ENCODE results near the gene DES. TPM values are rescaled to one million over a fixed set of nuclear protein-coding genes. Genes with fewer than 3 reads are reported as not detected.
"Not testable (repeated sequence)": the region's sequence is repeated elsewhere in the genome, so short reads cannot be mapped to it uniquely, and the experiment has no call there.

Gene DES
- total RNA-seq, 4 donors from 2014 or later = 19.4 to 163 (median 37.8) TPM

- DNase-seq (ENCODE audit: low spot score in 2 of 2) = peak; percentile 89 to 98
- intact Hi-C loops (cut with DNase I; ENCODE audit: low total_unique reads) = no loop called here
- WGBS, 2 donors = 0 to 1% methylated on average over 35 to 47 of the region's 76 CpGs
- peak within 1 kb of the TSS; percentile 48 for H3K4me3 ChIP-seq (ENCODE audit: low read depth, poor library complexity, severe bottlenecking)
- TF ChIP-seq POLR2A (IDR thresholded peaks at IDR 0.05) = no peak
- TF ChIP-seq, protein P1, sequence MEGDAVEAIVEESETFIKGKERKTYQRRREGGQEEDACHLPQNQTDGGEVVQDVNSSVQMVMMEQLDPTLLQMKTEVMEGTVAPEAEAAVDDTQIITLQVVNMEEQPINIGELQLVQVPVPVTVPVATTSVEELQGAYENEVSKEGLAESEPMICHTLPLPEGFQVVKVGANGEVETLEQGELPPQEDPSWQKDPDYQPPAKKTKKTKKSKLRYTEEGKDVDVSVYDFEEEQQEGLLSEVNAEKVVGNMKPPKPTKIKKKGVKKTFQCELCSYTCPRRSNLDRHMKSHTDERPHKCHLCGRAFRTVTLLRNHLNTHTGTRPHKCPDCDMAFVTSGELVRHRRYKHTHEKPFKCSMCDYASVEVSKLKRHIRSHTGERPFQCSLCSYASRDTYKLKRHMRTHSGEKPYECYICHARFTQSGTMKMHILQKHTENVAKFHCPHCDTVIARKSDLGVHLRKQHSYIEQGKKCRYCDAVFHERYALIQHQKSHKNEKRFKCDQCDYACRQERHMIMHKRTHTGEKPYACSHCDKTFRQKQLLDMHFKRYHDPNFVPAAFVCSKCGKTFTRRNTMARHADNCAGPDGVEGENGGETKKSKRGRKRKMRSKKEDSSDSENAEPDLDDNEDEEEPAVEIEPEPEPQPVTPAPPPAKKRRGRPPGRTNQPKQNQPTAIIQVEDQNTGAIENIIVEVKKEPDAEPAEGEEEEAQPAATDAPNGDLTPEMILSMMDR (IDR thresholded peaks at IDR 0.05) = no peak
Observed at GRCh38 chr2:219387306-219388120, 30.7 kb upstream of the DES start, which contains the start of gene DNPEP. DNPEP (minus strand) TSS chr2:219387912; CDS start chr2:219387794, 118 bp downstream.

DNA sequence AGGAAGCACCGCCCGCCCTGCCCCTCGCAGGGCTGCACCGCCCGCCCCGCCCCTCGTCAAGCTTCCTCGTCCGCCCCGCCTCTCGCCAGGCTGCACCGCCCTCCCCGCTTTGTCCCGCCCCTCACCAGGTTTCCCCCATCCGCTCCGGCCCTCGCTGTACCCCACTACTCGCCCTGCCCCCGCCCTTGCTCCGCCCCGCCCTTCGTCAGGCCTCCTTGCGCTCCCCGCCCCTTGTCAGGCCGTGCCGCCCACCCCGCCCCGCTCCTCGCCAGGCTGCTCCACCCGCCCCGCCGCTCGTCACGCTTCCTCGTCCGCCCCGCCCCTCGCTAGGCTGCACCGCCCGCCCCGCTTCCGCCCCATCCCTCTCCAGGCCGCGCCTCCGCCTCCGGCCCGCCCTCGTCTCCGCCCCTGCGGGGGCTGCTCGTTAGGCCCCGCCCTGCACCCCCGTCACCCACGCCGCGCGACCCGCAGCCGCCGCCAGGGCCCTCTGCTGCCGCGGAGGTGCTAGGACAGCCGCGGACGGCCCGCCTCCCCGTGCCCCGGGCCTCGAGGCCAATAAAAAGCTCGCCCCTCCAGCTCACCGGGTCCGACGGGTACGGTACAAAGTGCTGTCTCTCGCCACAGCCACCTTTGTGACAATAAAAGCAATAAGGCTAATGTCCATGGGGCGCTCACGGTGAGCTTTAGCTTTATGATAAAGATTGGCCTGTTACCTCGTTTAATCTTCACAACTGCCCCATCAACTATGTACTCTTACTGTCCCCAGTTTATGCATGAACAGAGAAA lies 29.9 kb upstream of the DES start:
- TF ChIP-seq, protein P1 (IDR thresholded peaks at IDR 0.05) = no peak
- no peak for TF ChIP-seq POLR2A (IDR thresholded peaks at IDR 0.05)
- 4 to 7% methylated on average over 12 to 26 of the region's 78 CpGs for WGBS, 2 donors
- H3K4me3 ChIP-seq (ENCODE audit: low read depth, poor library complexity, severe bottlenecking) = no peak overlapping the region
- DNase-seq (ENCODE audit: low spot score in 2 of 2) = peak; percentile 97 to 99
- intact Hi-C loops (cut with DNase I; ENCODE audit: low total_unique reads) = no loop called here

GRCh38 chr2:219388907-219389156 lies 29.3 kb upstream of the DES start:
- no peak for DNase-seq (ENCODE audit: low spot score in 2 of 2)
- H3K4me3 ChIP-seq (ENCODE audit: low read depth, poor library complexity, severe bottlenecking) = no peak overlapping the region
- WGBS, 2 donors = 37 to 54% methylated on average over 6 of the region's 6 CpGs
- intact Hi-C loops (cut with DNase I; ENCODE audit: low total_unique reads) = no loop called here
- TF ChIP-seq, protein P1 (IDR thresholded peaks at IDR 0.05) = no peak

GRCh38 chr2:219392754-219393153 lies 25.4 kb upstream of the DES start:
- no peak overlapping the region for H3K4me3 ChIP-seq (ENCODE audit: low read depth, poor library complexity, severe bottlenecking)
- TF ChIP-seq, protein P1 (IDR thresholded peaks at IDR 0.05) = no peak
- no peak for TF ChIP-seq POLR2A (IDR thresholded peaks at IDR 0.05)

DNA sequence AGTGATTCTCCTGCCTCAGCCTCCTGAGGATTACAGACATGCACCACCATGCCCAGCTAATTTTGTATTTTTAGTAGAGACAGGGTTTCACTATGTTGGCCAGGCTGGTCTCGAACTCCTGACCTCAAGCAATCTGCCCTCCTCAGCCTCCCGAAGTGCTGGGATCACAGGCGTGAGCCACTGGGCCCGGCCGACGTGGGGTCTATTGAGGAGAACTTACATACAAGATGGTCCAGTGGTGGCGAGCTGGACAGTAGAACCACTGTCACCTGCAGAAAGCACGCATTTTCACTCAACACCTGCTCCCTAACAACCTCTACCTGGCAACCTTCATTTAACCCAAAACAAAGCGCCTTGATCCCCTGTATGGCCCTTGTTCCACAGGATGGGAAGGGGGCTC lies 23.1 kb upstream of the DES start:
- 86 to 93% methylated on average over 9 of the region's 9 CpGs for WGBS, 2 donors
- intact Hi-C loops (cut with DNase I; ENCODE audit: low total_unique reads); DNase-seq (ENCODE audit: low spot score in 2 of 2); H3K4me3 ChIP-seq (ENCODE audit: low read depth, poor library complexity, severe bottlenecking): not testable (repeated sequence)

More at GRCh38 chr2:219392754-219393153, 25.4 kb upstream of the DES start:
- DNase-seq (ENCODE audit: low spot score in 2 of 2) = no peak
- WGBS, 2 donors = 75 to 83% methylated on average over 9 of the region's 9 CpGs
- intact Hi-C loops (cut with DNase I; ENCODE audit: low total_unique reads) = no loop called here

DNA sequence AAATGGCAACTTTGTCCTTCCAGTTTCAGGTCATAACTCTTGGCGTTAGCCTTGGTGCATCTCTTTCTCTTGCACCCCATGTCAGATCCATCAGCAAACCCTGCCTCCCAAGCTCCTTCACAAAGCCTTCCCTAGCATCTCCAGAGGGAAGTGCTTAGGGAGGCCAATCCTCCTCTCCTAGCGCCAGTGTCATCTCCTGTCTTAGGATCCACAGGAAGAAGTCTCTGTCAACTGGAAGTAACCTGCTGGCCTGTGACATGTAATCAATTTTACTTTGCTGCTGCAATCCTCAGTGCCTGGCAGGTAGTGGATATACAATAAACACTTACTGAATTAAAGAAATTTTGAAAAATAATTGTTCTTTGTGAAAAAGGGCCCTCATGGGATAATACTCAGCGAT lies 22.6 kb upstream of the DES start:
- DNase-seq (ENCODE audit: low spot score in 2 of 2) = no peak
- TF ChIP-seq POLR2A (IDR thresholded peaks at IDR 0.05) = no peak
- TF ChIP-seq, protein P1 (IDR thresholded peaks at IDR 0.05) = no peak
- 94% methylated on average over 3 of the region's 3 CpGs for WGBS, 2 donors
- intact Hi-C loops (cut with DNase I; ENCODE audit: low total_unique reads) = no loop called here
- H3K4me3 ChIP-seq (ENCODE audit: low read depth, poor library complexity, severe bottlenecking) = no peak overlapping the region
